ENCODE data around the gene POP7.

- TF ChIP-seq, protein P1, sequence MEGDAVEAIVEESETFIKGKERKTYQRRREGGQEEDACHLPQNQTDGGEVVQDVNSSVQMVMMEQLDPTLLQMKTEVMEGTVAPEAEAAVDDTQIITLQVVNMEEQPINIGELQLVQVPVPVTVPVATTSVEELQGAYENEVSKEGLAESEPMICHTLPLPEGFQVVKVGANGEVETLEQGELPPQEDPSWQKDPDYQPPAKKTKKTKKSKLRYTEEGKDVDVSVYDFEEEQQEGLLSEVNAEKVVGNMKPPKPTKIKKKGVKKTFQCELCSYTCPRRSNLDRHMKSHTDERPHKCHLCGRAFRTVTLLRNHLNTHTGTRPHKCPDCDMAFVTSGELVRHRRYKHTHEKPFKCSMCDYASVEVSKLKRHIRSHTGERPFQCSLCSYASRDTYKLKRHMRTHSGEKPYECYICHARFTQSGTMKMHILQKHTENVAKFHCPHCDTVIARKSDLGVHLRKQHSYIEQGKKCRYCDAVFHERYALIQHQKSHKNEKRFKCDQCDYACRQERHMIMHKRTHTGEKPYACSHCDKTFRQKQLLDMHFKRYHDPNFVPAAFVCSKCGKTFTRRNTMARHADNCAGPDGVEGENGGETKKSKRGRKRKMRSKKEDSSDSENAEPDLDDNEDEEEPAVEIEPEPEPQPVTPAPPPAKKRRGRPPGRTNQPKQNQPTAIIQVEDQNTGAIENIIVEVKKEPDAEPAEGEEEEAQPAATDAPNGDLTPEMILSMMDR (IDR thresholded peaks at IDR 0.05), result no peak
- TF ChIP-seq POLR2A (IDR thresholded peaks at IDR 0.05), result no peak
Observed at GRCh38 chr7:100744605-100745004, 38.7 kb downstream of the POP7 start.

All from right lobe of liver (tissue), 4 donors.